Effector CD4-positive, alpha-beta T cell (primary cell): ENCODE data around the gene CCL20.
"Not testable (repeated sequence)": the region's sequence is repeated elsewhere in the genome, so short reads cannot be mapped to it uniquely, and the experiment has no call there.

ENCODE experiments used
- DNase-seq: peaks from one replicate; pipeline ENCODE4 v3.0.0-alpha.2; 2020

CCL20 gene

GRCh38 chr2:227834916-227835650 lies 21.4 kb downstream of the CCL20 start:
- DNase-seq: no peak

GRCh38 chr2:227839339-227840129 lies 25.9 kb downstream of the CCL20 start:
- not testable (repeated sequence) for DNase-seq

GRCh38 chr2:227846831-227847230 lies 33.2 kb downstream of the CCL20 start:
- DNase-seq: no peak

- DNase-seq: no peak
These were observed 34.5 kb downstream of the CCL20 start for GRCh38 chr2:227848146-227848545.

- no peak for DNase-seq
These were observed 34.9 kb downstream of the CCL20 start for GRCh38 chr2:227848586-227848985.

- no peak for DNase-seq
These were observed 36.3 kb downstream of the CCL20 start for GRCh38 chr2:227849906-227850305.

- no peak for DNase-seq
These were observed 39.6 kb downstream of the CCL20 start for GRCh38 chr2:227853204-227853629.

- DNase-seq: no peak
These were observed 40.2 kb downstream of the CCL20 start for GRCh38 chr2:227853765-227854271.

GRCh38 chr2:227855440-227855839 lies 41.8 kb downstream of the CCL20 start:
- no peak for DNase-seq

GRCh38 chr2:227856697-227857096 lies 43.1 kb downstream of the CCL20 start:
- DNase-seq: no peak

GRCh38 chr2:227860221-227860641 lies 46.6 kb downstream of the CCL20 start:
- no peak for DNase-seq

- no peak for DNase-seq
These were observed 47.4 kb downstream of the CCL20 start for GRCh38 chr2:227861011-227861410.

- DNase-seq: no peak
These were observed 48.6 kb downstream of the CCL20 start for GRCh38 chr2:227862227-227862740.

- no peak for DNase-seq
These were observed 49.3 kb downstream of the CCL20 start for GRCh38 chr2:227862741-227863588.

GRCh38 chr2:227864161-227864756 lies 50.6 kb downstream of the CCL20 start:
- no peak for DNase-seq

- DNase-seq: no peak
These were observed 51.6 kb downstream of the CCL20 start for GRCh38 chr2:227865291-227865690.
